SJSA1 (cell line): Measurements from ENCODE around the gene SCG5. TPM values are rescaled to one million over a fixed set of nuclear protein-coding genes. Genes with fewer than 3 reads are reported as not detected.

Source experiments
- DNase-seq, 2 experiments: peaks; one replicate each; pipeline ENCODE4 v3.0.0-alpha.2; 2015 to 2020; ENCODE audit warnings: low spot score in 2 of 2, low read depth in 1 of 2
- H3K27ac ChIP-seq: fragments of 250-450 bp; sonication (Bioruptor Pico); 2 replicates; pipeline ENCODE4 v1.5.1; 2020; ENCODE audit warnings: mild to moderate bottlenecking, moderate library complexity
- H3K27me3 ChIP-seq: fragments of 250-450 bp; sonication (Bioruptor Pico); replicated peaks from 2 replicates; pipeline ENCODE4 v1.5.1; 2020; ENCODE audit warnings: mild to moderate bottlenecking, moderate library complexity
- H3K36me3 ChIP-seq: fragments of 250-450 bp; sonication (Bioruptor Pico); 2 replicates; pipeline ENCODE4 v1.5.1; 2020; ENCODE audit warnings: mild to moderate bottlenecking
- H3K4me1 ChIP-seq: fragments of 250-450 bp; sonication (Bioruptor Pico); replicated peaks from 2 replicates; pipeline ENCODE4 v1.6.1; 2021; ENCODE audit warnings: mild to moderate bottlenecking
- H3K4me3 ChIP-seq: fragments of 250-450 bp; sonication (Bioruptor Pico); 2 replicates; pipeline ENCODE4 v1.5.1; 2020; ENCODE audit warnings: mild to moderate bottlenecking
- H3K9me3 ChIP-seq: fragments of 250-450 bp; sonication (Bioruptor Pico); replicated peaks from 2 replicates; pipeline ENCODE4 v1.5.1; 2020; ENCODE audit warnings: mild to moderate bottlenecking
- total RNA-seq: library from RNA; depleted of rRNA; stranded (reverse); fragments of >200 nt; shearing (Covaris generic); gene quantifications from 2 replicates; pipeline ENCODE4 v1.2.3, GENCODE V29; 2014

Gene SCG5
- total RNA-seq, 1 experiment from 2014 or later: 0.87 TPM

DNA sequence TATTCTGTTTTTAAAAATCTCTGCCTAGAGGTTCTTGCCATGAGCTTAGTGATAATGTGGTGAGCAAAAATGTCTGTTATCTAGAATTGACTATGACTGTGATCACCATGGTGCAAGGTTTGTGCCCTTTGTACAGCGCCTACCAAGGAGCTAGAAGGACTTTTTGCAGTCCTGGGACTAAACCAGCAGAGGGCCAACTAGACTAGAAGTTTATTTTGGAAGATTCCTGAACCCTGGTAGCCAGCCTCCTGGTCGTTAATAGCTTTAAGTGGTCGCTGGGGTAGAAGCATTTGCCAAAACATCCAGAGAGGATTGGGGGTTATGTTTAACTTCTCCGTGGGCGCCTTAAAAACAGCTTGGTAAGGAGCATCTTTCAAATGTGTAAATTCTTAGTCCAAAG, 7.8 kb downstream of the SCG5 start:
- Histone ChIP-seq H3K4me1 (no peaks in the 10 kb centered on the region), H3K27me3 (no peaks in the 10 kb centered on the region), H3K9me3 (no peaks in the 10 kb centered on the region), H3K4me3 (no peak overlapping the region), H3K27ac (no peak overlapping the region), H3K36me3 (peaks cover 7% of the 10 kb centered on the region)
- DNase-seq: no peak

DNA sequence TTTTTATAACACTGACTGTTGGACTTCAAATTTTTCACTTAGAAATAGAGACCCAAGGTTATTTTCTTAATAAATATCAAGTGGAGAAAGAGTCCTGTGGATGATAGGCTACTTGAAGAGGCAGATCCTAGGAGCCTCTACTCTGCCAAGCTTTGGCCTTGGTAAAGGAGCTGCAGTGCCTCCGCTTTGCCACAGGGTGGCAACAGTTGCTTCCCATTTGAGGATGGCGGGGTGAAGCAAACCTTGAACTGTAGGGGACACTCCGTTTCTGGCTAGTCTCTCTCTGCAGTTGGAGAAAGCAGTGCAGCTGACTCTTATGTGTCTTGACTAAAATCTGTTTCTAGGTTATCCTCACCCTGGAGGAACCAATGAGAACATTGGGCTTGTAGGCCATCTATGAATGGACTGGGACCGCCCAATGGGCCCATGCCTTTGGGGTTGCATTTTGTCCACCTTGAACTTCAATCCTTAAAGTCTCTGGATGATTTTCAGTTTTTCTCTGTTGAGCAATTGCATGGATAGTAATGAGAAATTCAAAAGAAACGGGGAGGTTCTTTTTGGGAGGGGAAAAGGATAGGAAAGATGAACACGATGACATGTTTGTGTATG, 9.8 kb downstream of the SCG5 start:
- DNase-seq: peak; percentile 58 to 66
- Histone ChIP-seq H3K4me3 (no peak overlapping the region), H3K27me3 (no peaks in the 10 kb centered on the region)

DNA sequence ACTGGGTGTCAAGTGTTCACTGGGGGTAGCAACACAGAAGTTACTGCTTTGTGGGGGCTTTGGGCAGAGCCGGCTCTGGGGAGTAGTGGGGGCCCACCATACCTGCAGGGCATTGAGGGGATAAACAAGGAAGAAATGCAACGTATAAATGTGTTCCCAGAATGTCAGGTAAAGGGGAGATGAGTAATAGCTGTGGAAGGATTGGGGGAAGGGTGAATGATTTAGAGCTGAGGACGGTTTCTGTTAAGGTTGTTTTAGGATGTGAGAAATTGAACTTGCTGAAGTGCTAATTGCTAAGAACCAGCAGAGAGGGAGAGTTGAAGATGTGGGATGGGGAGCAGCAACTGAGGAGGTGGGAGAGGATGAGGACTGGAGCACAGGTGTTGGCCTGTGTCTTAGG, 10.7 kb downstream of the SCG5 start:
- no peaks in the 10 kb centered on the region for H3K9me3 ChIP-seq
- H3K36me3 ChIP-seq: peaks cover 7% of the 10 kb centered on the region
- no peaks in the 10 kb centered on the region for H3K4me1 ChIP-seq
- DNase-seq: no peak
- no peak overlapping the region for H3K4me3 ChIP-seq
- H3K27ac ChIP-seq: no peak overlapping the region
- H3K27me3 ChIP-seq: no peaks in the 10 kb centered on the region

More for the DNA sequence above, 9.8 kb downstream of the SCG5 start:
- Histone ChIP-seq H3K9me3 (no peaks in the 10 kb centered on the region), H3K36me3 (peaks cover 7% of the 10 kb centered on the region), H3K4me1 (no peaks in the 10 kb centered on the region), H3K27ac (no peak overlapping the region)

DNA sequence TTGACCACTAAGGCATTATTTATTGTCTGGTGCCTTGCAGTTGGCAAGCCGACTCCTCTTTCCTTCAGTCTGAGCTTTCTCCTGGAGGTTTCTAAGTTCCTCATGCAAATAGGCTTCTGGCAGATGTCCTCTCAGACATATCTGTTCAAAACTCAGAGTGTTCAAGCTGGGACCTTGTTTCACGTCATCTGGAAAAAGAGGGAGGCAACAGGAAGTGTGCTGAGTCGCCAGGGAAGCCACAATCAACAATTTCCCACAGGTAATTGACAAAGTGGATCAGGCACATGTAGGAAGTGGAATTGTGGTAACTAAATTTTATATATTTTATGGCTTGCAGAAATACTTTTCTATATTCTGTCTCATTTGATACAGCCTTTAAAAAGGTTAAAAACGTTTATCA, 14.6 kb downstream of the SCG5 start:
- DNase-seq: no peak
- Histone ChIP-seq H3K9me3 (no peaks in the 10 kb centered on the region), H3K4me3 (no peak overlapping the region), H3K36me3 (no peaks in the 10 kb centered on the region; the same call in 1 of the 2 replicates), H3K27ac (no peak overlapping the region), H3K27me3 (no peaks in the 10 kb centered on the region), H3K4me1 (peaks cover 10% of the 10 kb centered on the region)

DNA sequence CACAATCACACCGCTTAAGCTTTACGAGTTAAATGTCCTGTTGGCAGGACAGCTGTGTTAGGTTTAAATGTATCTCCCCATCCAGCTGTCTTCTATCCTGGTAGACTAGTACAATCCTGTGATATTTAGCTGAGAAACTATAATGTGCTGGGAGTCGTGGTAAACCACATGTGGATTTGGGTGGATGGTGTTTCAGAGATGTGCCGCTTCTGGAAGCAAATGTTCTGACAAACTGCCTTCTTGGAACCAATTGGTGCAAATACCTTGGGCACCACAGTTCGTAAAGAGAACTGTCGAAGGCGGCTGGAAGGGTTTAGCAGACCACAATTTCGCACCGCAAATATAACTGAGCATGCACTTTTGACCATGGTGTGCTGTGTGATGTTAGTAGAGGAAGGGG, 15.0 kb downstream of the SCG5 start:
- H3K27me3 ChIP-seq: no peaks in the 10 kb centered on the region
- no peaks in the 10 kb centered on the region for H3K9me3 ChIP-seq
- no peak overlapping the region for H3K4me3 ChIP-seq
- no peak for DNase-seq
- no peaks in the 10 kb centered on the region; the same call in 1 of the 2 replicates for H3K36me3 ChIP-seq
- peaks cover 10% of the 10 kb centered on the region for H3K4me1 ChIP-seq
- H3K27ac ChIP-seq: no peak overlapping the region

DNA sequence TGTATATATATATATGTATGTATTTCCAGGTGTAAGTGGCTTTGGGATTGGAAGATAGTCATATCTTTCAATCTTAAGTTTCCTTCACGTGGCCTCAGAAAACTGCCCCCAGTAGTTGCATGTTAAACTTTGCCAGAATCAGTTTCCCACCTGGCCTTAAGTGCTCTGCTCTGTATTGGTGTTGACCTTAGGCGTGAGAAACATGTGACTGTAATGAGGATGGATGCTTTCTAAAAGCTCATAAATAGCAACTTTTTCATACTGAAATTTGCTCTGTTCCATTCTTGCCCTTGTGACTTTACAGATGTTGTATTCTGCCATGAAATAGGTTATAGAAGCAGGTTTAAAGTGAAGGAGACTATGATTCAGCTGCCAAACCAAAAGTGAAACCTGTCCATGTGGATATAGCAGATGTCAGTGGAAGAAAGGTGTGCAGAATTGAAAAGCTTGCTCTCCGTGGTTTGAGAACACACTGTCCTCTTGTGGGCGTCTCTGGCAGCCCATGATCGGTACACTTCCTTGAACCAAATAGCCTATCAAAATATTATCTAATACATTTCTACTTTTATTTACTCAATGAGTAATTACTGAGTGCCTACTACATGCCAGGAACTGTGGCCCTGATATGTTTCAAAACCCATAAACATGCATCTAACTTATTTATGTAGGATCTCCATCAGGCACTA, 15.8 kb downstream of the SCG5 start:
- Histone ChIP-seq H3K9me3 (no peaks in the 10 kb centered on the region), H3K4me1 (peaks cover 10% of the 10 kb centered on the region), H3K4me3 (no peak overlapping the region), H3K27ac (no peak overlapping the region), H3K27me3 (no peaks in the 10 kb centered on the region), H3K36me3 (no peaks in the 10 kb centered on the region; the same call in 1 of the 2 replicates)
- no peak for DNase-seq

DNA sequence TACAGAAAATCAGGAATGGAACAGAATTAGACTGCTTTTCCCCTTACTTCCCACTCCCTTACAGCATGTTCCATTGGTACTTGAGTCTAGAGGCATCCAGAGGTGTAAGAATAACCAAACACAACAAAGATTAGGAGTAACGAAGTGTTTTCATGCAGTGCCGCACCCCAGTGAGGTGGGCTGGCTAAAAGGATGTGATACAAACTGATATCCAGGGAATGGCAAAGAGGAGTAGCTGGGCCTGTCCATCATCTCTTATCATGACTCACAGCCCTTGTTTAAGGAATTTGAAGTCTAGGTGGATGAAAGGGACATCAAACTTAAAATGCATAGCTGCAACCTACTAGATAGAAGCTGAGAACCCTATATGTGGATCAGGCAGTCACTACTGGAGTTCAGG, 16.4 kb downstream of the SCG5 start:
- Histone ChIP-seq H3K36me3 (no peaks in the 10 kb centered on the region; the same call in 1 of the 2 replicates), H3K4me1 (peaks cover 10% of the 10 kb centered on the region), H3K4me3 (no peak overlapping the region), H3K9me3 (no peaks in the 10 kb centered on the region), H3K27me3 (no peaks in the 10 kb centered on the region), H3K27ac (no peak overlapping the region)
- no peak for DNase-seq

DNA sequence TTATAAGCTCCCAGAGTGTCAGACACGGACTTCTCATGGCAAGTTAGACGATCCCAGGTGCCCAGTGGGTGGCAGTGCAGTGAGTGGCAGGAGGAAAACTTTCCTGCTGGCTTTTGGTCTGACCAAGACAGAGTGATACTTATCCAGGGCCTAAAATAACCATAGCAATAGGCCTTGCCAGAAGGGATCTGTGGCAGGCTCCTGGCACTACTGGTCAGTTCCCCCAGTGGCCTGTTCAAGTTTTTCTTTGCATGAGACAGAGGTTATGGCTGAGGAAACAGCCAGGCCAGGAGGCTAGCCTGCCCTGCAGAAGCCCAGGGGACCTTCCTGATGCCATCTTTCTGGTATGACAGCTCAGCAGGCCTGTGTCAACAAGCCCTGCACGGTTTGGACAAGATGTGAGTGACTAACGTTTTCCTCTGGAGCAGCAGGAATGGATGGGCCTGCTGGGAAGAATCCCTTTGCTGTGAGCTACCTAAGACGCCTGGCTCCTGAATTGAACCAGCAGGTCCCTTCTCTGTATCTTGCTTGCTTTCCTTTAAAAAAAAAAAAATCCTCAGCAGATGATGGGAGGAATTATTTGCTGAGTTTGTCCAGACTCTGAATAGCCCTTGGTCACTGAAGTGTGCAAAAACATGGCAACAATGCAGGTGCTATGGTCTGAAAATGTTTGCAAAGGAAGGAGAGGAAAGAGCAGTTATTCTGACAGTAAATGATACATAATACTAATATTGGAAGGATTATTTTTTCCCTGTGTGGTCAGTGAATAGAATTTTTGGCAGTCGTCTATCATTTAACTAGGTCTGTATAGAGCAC, 18.0 kb downstream of the SCG5 start:
- Histone ChIP-seq H3K36me3 (no peaks in the 10 kb centered on the region; the same call in 1 of the 2 replicates), H3K4me1 (peaks cover 10% of the 10 kb centered on the region), H3K27me3 (no peaks in the 10 kb centered on the region), H3K4me3 (no peak overlapping the region), H3K27ac (no peak overlapping the region), H3K9me3 (no peaks in the 10 kb centered on the region)
- peak; percentile 45 to 68 for DNase-seq

DNA sequence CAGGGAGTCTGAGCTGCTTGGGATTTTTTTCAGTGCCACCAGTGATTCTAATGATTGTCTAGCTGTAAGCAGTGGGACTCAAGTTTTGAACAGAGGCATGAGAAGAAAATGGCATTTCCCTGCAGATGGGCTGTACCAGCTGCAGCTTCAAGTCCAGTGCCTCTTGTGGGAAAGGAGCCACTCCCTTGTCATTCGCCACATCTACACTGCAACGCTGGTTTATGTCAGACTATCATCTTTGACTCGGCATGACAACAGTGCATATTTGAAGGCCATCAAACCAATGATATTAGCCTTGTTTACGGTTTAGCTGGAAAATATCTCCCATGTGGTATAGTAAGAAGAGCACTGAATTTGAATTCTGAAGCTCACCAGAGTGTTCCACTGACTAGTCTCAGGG, 22.2 kb downstream of the SCG5 start:
- H3K27me3 ChIP-seq: no peaks in the 10 kb centered on the region
- H3K36me3 ChIP-seq: no peaks in the 10 kb centered on the region
- H3K4me1 ChIP-seq: peaks cover 10% of the 10 kb centered on the region
- no peaks in the 10 kb centered on the region for H3K9me3 ChIP-seq
- no peak for DNase-seq
- H3K27ac ChIP-seq: no peak overlapping the region
- H3K4me3 ChIP-seq: no peak overlapping the region

DNA sequence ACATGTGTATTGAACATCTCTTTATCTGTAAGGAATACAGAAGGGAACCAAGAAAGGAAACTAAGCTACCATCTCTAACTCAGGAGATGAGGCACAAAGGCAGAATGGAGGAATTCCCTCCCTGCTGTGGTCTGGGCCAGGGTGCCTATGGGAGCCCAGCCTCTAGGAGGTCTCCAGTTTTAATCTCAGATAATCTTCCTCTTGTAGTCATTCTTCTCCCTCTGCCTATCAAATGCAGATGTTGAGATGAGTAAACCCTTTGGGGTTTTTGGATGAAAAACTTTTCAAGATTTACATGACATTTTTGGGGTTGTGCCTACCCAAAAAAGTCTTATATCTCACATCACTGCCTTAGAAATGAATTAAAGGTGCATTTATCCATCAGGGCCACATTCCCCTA, 23.3 kb downstream of the SCG5 start:
- no peaks in the 10 kb centered on the region for H3K9me3 ChIP-seq
- no peak for DNase-seq
- no peak overlapping the region for H3K4me3 ChIP-seq
- no peaks in the 10 kb centered on the region for H3K36me3 ChIP-seq
- no peaks in the 10 kb centered on the region for H3K27me3 ChIP-seq
- H3K4me1 ChIP-seq: peaks cover 11% of the 10 kb centered on the region
- no peak overlapping the region for H3K27ac ChIP-seq

DNA sequence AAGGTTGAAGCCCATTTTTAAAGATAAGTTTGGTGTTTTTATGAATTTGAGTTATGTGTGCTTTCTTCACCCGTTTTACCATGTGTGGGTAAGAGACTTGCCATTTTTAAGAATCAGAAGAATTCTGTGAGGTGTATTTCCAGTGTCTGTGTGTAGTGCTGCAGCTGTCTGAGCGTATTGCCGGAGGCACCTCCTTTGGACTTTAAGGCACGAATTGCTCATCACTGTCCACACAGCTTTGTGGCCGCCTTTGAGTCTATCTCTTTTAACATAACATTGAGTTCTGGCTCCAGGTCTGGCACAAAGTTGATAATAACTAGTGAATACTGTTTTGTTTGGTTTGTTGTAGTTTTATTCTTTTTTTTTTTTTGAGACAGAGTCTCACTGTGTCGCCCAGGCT, 25.8 kb downstream of the SCG5 start:
- Histone ChIP-seq H3K4me1 (peaks cover 33% of the 10 kb centered on the region), H3K36me3 (no peaks in the 10 kb centered on the region), H3K27ac (no peak overlapping the region), H3K27me3 (no peaks in the 10 kb centered on the region), H3K4me3 (no peak overlapping the region), H3K9me3 (no peaks in the 10 kb centered on the region)
- DNase-seq: no peak

DNA sequence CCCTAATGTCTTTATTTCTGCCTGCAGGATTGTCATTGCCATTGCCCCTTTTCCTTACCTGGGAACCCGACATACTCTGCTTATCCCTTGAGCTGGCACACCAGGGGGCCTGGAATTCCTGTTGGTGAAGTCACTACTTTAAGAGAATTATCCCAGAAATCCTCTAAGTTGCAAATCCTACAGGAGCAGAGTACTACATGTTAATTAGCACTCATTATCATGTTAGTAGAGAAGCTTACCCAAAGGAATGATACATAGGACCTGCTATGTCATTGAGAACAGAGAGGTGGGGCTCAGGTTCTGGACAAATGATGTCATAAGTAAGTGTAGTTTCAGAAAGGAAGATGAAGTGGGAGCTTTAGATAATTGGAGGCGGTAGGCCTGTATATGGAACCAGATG, 27.4 kb downstream of the SCG5 start:
- Histone ChIP-seq H3K27me3 (no peaks in the 10 kb centered on the region), H3K9me3 (no peaks in the 10 kb centered on the region), H3K4me1 (peaks cover 35% of the 10 kb centered on the region), H3K4me3 (no peak overlapping the region), H3K27ac (no peak overlapping the region), H3K36me3 (no peaks in the 10 kb centered on the region)
- DNase-seq: no peak

DNA sequence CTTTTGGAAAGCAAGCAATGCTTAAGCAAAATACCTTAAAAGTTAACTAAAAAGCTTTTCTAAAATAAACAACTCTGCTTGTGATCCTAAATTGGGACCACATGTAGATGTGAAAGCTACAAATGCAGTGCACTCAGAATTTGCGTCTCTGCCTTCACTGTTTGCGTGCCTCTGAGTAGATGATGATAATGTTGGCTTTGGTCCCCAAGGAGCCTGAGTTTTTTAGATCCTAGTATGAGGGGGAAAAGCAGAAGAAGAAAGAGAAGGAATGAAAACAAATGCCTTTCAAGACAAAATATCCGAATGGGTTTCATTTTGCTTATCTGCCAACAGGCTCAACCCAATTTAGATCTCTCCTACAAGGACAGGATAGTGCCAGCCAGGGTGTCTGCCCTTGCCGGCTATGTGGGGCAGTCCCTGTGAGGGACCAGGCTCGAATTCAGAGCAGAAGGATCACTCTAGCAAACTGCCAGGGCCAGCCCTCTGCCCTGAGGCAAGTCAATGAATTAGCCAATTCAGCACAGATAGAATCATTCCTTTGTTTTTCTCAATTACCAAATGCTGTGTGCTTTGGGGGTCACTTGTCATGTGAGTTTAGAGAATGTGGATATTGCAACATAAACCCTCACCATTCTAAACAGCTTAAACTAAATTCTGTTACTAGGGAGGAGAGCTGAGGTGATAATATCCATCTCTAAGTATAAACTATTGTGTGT, 28.5 kb downstream of the SCG5 start:
- peak in 1 of 2 experiments; percentile 72 for DNase-seq
- no peaks in the 10 kb centered on the region for H3K27me3 ChIP-seq
- peak overlapping the region; percentile 27 for H3K27ac ChIP-seq
- no peaks in the 10 kb centered on the region for H3K36me3 ChIP-seq
- H3K4me1 ChIP-seq: peaks cover 35% of the 10 kb centered on the region
- H3K4me3 ChIP-seq: no peak overlapping the region
- H3K9me3 ChIP-seq: no peaks in the 10 kb centered on the region
